Nephron (organoid): ENCODE results near the gene CHEK1.

Experiments used
- H3K27ac Mint-ChIP-seq, 3 experiments: 2 replicates each; pipeline ENCODE4 v1.8.0; 2020; ENCODE audit warnings: mixed read lengths in 3 of 3, mild to moderate bottlenecking in 2 of 3, moderate library complexity in 1 of 3
- H3K27me3 Mint-ChIP-seq: 2 replicates; pipeline ENCODE4 v1.8.0; 2021; ENCODE audit warnings: low read depth, mild to moderate bottlenecking, moderate library complexity, mixed read lengths
- H3K36me3 Mint-ChIP-seq: 2 replicates; pipeline ENCODE4 v1.8.0; 2020; ENCODE audit warnings: low read depth, mixed read lengths
- H3K4me1 Mint-ChIP-seq: 2 replicates; pipeline ENCODE4 v1.8.0; 2020; ENCODE audit warnings: mixed read lengths
- H3K4me3 Mint-ChIP-seq, 3 experiments: 2 replicates each; pipeline ENCODE4 v1.8.0; 2020; ENCODE audit warnings: mild to moderate bottlenecking in 3 of 3, mixed read lengths in 3 of 3, moderate library complexity in 2 of 3
- H3K9me3 Mint-ChIP-seq: 2 replicates; pipeline ENCODE4 v1.8.0; 2020; ENCODE audit warnings: mixed read lengths
- TF ChIP-seq, protein P1 (sequence below), 3 experiments: fragments of 200-600 bp; sonication (generic); IDR thresholded peaks; one replicate each; pipeline ENCODE4 v1.5.0; 2021; ENCODE audit warnings: antibody characterized with exemption in 3 of 3; ENCODE audit not compliant: unreplicated experiment in 3 of 3

The CHEK1 gene

DNA sequence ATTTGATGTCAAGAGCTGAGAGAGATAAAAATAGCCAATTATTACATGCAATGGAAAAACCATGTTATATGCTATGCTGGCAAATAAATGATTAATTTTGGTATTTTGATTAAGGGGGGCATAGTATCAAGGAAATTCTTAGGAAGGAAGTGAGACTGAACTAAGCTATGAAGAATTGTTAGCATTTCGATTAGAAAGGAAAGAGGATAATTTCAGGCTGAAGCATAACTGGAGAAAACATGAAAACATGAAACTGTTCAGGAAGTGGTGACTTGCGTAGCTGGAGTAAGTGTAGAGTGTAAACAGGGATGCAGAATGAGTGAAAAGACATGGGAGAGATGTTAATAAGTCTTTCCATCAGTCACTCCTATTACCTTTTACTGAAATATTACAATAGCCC, 49.2 kb downstream of the CHEK1 start:
- Mint-ChIP-seq H3K27ac (no peak overlapping the region), H3K4me3 (no peak overlapping the region), H3K36me3 (peaks cover 28% of the 10 kb centered on the region), H3K4me1 (no peaks in the 10 kb centered on the region), H3K27me3 (no peaks in the 10 kb centered on the region), H3K9me3 (no peaks in the 10 kb centered on the region)
- TF ChIP-seq, protein P1, sequence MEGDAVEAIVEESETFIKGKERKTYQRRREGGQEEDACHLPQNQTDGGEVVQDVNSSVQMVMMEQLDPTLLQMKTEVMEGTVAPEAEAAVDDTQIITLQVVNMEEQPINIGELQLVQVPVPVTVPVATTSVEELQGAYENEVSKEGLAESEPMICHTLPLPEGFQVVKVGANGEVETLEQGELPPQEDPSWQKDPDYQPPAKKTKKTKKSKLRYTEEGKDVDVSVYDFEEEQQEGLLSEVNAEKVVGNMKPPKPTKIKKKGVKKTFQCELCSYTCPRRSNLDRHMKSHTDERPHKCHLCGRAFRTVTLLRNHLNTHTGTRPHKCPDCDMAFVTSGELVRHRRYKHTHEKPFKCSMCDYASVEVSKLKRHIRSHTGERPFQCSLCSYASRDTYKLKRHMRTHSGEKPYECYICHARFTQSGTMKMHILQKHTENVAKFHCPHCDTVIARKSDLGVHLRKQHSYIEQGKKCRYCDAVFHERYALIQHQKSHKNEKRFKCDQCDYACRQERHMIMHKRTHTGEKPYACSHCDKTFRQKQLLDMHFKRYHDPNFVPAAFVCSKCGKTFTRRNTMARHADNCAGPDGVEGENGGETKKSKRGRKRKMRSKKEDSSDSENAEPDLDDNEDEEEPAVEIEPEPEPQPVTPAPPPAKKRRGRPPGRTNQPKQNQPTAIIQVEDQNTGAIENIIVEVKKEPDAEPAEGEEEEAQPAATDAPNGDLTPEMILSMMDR (IDR thresholded peaks at IDR 0.05; ENCODE audit: unreplicated experiment in 3 of 3) = no peak

GRCh38 chr11:125675196-125675595, 50.2 kb downstream of the CHEK1 start:
- peaks cover 26% of the 10 kb centered on the region for H3K36me3 Mint-ChIP-seq
- TF ChIP-seq, protein P1 (IDR thresholded peaks at IDR 0.05; ENCODE audit: unreplicated experiment in 3 of 3) = no peak
- H3K27ac Mint-ChIP-seq = no peak overlapping the region
- H3K4me1 Mint-ChIP-seq = no peaks in the 10 kb centered on the region
- H3K27me3 Mint-ChIP-seq = no peaks in the 10 kb centered on the region
- no peak overlapping the region for H3K4me3 Mint-ChIP-seq
- H3K9me3 Mint-ChIP-seq = no peaks in the 10 kb centered on the region

- Mint-ChIP-seq H3K4me3 (no peak overlapping the region), H3K36me3 (peaks cover 22% of the 10 kb centered on the region), H3K4me1 (no peaks in the 10 kb centered on the region), H3K9me3 (no peaks in the 10 kb centered on the region), H3K27me3 (no peaks in the 10 kb centered on the region), H3K27ac (no peak overlapping the region)
- TF ChIP-seq, protein P1 (IDR thresholded peaks at IDR 0.05; ENCODE audit: unreplicated experiment in 3 of 3) = peak in 2 of 3 experiments; percentile 8 to 32
Observed at GRCh38 chr11:125679397-125679796, 54.4 kb downstream of the CHEK1 start.

DNA sequence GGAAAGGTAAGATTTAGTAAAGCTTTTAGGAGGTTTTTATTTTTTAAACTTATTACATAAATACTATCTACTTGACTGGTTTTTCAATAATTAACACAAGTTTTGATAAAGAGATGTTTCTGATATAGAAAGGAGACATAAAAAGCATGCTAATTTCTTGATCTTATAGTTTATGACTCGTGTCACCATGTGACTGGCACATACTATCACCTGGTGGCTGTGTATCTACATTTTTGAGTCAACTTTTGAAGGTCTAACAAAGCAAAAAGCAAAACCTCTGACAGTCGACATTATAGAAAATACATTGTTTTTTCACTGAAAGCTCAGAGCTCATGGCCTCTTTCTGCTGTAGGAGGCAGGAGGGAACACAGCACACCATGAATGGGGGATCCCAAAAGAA, 54.9 kb downstream of the CHEK1 start:
- TF ChIP-seq, protein P1 (IDR thresholded peaks at IDR 0.05; ENCODE audit: unreplicated experiment in 3 of 3) = no peak
- Mint-ChIP-seq H3K4me3 (no peak overlapping the region), H3K4me1 (no peaks in the 10 kb centered on the region), H3K27me3 (no peaks in the 10 kb centered on the region), H3K27ac (no peak overlapping the region), H3K36me3 (peaks cover 22% of the 10 kb centered on the region), H3K9me3 (no peaks in the 10 kb centered on the region)

DNA sequence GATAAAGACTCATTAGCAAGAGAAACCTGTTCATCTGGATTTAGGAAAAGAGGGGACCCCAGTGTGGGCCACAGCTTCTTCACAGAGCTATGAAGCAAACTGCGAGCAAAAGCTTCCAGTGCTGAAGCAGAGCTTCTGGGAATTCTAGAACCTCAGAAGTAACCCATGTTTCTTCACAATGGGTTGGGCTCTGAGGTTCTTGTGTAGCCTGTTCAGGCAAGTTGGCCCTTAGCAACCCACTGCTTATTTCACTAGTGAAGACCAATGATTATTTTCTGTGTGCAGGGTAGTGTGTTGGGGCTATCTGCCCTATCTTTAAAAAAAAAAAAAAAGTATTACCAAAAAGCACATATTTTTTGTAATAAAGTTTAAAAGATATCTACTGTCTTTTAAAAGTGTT, 55.8 kb downstream of the CHEK1 start, which contains the start of gene ACRV1:
Gene ACRV1 (minus strand): TSS at position 101 of the 400 bp plus-strand sequence. CDS start 67 bp downstream, at position 34.
- TF ChIP-seq, protein P1 (IDR thresholded peaks at IDR 0.05; ENCODE audit: unreplicated experiment in 3 of 3) = no peak
- Mint-ChIP-seq H3K27ac (no peak within 1 kb of the TSS), H3K9me3 (no peaks in the 10 kb centered on the region), H3K27me3 (no peaks in the 10 kb centered on the region), H3K4me3 (no peak within 1 kb of the TSS), H3K4me1 (no peaks in the 10 kb centered on the region), H3K36me3 (peaks cover 22% of the 10 kb centered on the region)

- no peaks in the 10 kb centered on the region for H3K9me3 Mint-ChIP-seq
- TF ChIP-seq, protein P1 (IDR thresholded peaks at IDR 0.05; ENCODE audit: unreplicated experiment in 3 of 3) = no peak
- H3K27ac Mint-ChIP-seq = no peak overlapping the region
- H3K36me3 Mint-ChIP-seq = peaks cover 8% of the 10 kb centered on the region
- H3K4me1 Mint-ChIP-seq = no peaks in the 10 kb centered on the region
- H3K4me3 Mint-ChIP-seq = no peak overlapping the region
- H3K27me3 Mint-ChIP-seq = no peaks in the 10 kb centered on the region
Observed at GRCh38 chr11:125685228-125685627, 60.3 kb downstream of the CHEK1 start.
